ENCODE measurements around the gene FAM50B. TPM values are rescaled to one million over a fixed set of nuclear protein-coding genes. Genes with fewer than 3 reads are reported as not detected.

The FAM50B gene
- total and polyA plus RNA-seq, 2 of the 13 experiments (the other 11 are each of a cell fraction or from before 2014, with no cell fraction given), result 0.05 TPM; not detected in 1

DNA sequence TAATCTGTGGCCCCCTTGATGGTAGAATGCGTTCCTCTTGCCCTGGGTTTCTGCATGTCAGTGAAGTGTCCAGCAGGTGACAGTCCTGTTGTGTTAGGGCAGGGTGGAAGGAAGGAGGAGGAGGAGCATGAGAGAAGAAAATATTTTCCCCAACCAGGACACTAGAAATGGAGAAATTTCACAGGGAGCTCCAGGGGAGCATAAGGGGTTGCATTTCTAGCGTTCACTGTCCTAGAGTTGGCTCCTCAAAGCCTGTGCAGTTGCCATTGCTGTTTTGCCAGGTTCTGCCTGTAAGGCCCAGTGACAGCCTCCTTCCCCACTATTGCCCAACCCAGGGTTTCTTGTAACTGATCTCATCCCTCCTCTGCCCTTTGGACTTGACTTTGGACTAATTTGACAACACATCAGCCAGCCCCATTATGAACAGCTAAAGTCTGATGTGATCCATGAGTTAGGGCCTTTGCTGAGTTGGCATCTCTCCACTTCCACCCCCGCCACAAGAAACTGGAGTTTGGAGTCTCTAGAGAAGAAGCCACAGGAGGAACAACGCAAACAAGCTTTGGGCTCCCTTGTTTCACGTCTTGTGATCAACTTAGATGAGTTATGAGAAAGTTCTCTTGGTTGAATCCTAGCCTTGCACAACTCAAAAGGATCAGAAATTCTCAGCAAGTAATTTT is 14.0 kb upstream of the FAM50B start (continued):
- TF ChIP-seq, protein P1, sequence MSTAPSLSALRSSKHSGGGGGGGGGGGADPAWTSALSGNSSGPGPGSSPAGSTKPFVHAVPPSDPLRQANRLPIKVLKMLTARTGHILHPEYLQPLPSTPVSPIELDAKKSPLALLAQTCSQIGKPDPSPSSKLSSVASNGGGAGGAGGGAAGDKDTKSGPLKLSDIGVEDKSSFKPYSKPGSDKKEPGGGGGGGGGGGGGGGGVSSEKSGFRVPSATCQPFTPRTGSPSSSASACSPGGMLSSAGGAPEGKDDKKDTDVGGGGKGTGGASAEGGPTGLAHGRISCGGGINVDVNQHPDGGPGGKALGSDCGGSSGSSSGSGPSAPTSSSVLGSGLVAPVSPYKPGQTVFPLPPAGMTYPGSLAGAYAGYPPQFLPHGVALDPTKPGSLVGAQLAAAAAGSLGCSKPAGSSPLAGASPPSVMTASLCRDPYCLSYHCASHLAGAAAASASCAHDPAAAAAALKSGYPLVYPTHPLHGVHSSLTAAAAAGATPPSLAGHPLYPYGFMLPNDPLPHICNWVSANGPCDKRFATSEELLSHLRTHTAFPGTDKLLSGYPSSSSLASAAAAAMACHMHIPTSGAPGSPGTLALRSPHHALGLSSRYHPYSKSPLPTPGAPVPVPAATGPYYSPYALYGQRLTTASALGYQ (CRISPR knock-in tag; IDR thresholded peaks at IDR 0.05), result peak; percentile 32; the same call in 1 of the 2 replicates
- TF ChIP-seq ZFP36L1 (CRISPR knock-in tag; IDR thresholded peaks at IDR 0.05) (no peak), ZKSCAN1 (IDR thresholded peaks at IDR 0.05; ENCODE audit: low read length) (no peak), ZMAT3 (CRISPR knock-in tag; conservative IDR thresholded peaks at IDR 0.05) (peak; percentile 50; the same call in 1 of the 2 replicates), XBP1 (CRISPR knock-in tag; IDR thresholded peaks at IDR 0.05) (no peak), CCAR2 (optimal IDR thresholded peaks at IDR 0.05; ENCODE audit: low read depth, low read length) (no peak), MEF2D (CRISPR knock-in tag; IDR thresholded peaks at IDR 0.05) (peak; percentile 76; the same call in 1 of the 2 replicates), YEATS2 (CRISPR knock-in tag; IDR thresholded peaks at IDR 0.05; ENCODE audit: borderline replicate concordance) (peak; percentile 71; the same call in 1 of the 2 replicates), NFKBIZ (CRISPR knock-in tag; IDR thresholded peaks at IDR 0.05) (peak; percentile 93; the same call in 1 of the 2 replicates), ELF1 (CRISPR knock-in tag; IDR thresholded peaks at IDR 0.05) (0 out of 2 replicates have a peak, but pooled peaks have one; percentile 18), ZNF510 (CRISPR knock-in tag; IDR thresholded peaks at IDR 0.05; ENCODE audit: low read depth) (peak; percentile 61; the same call in 1 of the 2 replicates), TOPORS (CRISPR knock-in tag; IDR thresholded peaks at IDR 0.05) (peak; percentile 71), SOX5 (CRISPR knock-in tag; IDR thresholded peaks at IDR 0.05; ENCODE audit: borderline replicate concordance) (peak; percentile 78; the same call in 1 of the 2 replicates), THAP11 (CRISPR knock-in tag; IDR thresholded peaks at IDR 0.05) (peak; percentile 69), ZFP90 (CRISPR knock-in tag; IDR thresholded peaks at IDR 0.05; ENCODE audit: borderline replicate concordance) (peak; percentile 48; the same call in 1 of the 2 replicates), PHF20 (CRISPR knock-in tag; IDR thresholded peaks at IDR 0.05) (no peak), GABPB1 (CRISPR knock-in tag; IDR thresholded peaks at IDR 0.05) (peak; percentile 51), CREM (IDR thresholded peaks at IDR 0.05) (peak; percentile 73), CREM (CRISPR knock-in tag; IDR thresholded peaks at IDR 0.05) (no peak), ZNF703 (CRISPR knock-in tag; IDR thresholded peaks at IDR 0.05; ENCODE audit: borderline replicate concordance) (no peak)
- TF ChIP-seq, protein P2, sequence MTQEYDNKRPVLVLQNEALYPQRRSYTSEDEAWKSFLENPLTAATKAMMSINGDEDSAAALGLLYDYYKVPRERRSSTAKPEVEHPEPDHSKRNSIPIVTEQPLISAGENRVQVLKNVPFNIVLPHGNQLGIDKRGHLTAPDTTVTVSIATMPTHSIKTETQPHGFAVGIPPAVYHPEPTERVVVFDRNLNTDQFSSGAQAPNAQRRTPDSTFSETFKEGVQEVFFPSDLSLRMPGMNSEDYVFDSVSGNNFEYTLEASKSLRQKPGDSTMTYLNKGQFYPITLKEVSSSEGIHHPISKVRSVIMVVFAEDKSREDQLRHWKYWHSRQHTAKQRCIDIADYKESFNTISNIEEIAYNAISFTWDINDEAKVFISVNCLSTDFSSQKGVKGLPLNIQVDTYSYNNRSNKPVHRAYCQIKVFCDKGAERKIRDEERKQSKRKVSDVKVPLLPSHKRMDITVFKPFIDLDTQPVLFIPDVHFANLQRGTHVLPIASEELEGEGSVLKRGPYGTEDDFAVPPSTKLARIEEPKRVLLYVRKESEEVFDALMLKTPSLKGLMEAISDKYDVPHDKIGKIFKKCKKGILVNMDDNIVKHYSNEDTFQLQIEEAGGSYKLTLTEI (CRISPR knock-in tag; conservative IDR thresholded peaks at IDR 0.05), result no peak
- TF ChIP-seq, protein P3, sequence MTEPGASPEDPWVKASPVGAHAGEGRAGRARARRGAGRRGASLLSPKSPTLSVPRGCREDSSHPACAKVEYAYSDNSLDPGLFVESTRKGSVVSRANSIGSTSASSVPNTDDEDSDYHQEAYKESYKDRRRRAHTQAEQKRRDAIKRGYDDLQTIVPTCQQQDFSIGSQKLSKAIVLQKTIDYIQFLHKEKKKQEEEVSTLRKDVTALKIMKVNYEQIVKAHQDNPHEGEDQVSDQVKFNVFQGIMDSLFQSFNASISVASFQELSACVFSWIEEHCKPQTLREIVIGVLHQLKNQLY (CRISPR knock-in tag; IDR thresholded peaks at IDR 0.05), result 0 out of 2 replicates have a peak, but pooled peaks have one; percentile 37
- TF ChIP-seq, protein P4, sequence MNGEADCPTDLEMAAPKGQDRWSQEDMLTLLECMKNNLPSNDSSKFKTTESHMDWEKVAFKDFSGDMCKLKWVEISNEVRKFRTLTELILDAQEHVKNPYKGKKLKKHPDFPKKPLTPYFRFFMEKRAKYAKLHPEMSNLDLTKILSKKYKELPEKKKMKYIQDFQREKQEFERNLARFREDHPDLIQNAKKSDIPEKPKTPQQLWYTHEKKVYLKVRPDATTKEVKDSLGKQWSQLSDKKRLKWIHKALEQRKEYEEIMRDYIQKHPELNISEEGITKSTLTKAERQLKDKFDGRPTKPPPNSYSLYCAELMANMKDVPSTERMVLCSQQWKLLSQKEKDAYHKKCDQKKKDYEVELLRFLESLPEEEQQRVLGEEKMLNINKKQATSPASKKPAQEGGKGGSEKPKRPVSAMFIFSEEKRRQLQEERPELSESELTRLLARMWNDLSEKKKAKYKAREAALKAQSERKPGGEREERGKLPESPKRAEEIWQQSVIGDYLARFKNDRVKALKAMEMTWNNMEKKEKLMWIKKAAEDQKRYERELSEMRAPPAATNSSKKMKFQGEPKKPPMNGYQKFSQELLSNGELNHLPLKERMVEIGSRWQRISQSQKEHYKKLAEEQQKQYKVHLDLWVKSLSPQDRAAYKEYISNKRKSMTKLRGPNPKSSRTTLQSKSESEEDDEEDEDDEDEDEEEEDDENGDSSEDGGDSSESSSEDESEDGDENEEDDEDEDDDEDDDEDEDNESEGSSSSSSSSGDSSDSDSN (CRISPR knock-in tag; IDR thresholded peaks at IDR 0.05), result 0 out of 2 replicates have a peak, but pooled peaks have one; percentile 22
- TF ChIP-seq, protein P5, sequence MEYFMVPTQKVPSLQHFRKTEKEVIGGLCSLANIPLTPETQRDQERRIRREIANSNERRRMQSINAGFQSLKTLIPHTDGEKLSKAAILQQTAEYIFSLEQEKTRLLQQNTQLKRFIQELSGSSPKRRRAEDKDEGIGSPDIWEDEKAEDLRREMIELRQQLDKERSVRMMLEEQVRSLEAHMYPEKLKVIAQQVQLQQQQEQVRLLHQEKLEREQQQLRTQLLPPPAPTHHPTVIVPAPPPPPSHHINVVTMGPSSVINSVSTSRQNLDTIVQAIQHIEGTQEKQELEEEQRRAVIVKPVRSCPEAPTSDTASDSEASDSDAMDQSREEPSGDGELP (IDR thresholded peaks at IDR 0.05; ENCODE audit: borderline replicate concordance, low read depth), result peak; percentile 68; the same call in 1 of the 2 replicates

Data from HepG2 (cell line).